ENCODE results near the gene YAP1.
"Not testable (repeated sequence)": the region's sequence is repeated elsewhere in the genome, so short reads cannot be mapped to it uniquely, and the experiment has no call there.

YAP1 gene

GRCh38 chr11:102166175-102167064, 56.2 kb downstream of the YAP1 start:
- no peak for DNase-seq

- no peak for DNase-seq
These were observed 58.2 kb downstream of the YAP1 start for GRCh38 chr11:102168481-102168880.

GRCh38 chr11:102171101-102171500, 60.9 kb downstream of the YAP1 start:
- no peak for DNase-seq

GRCh38 chr11:102172127-102172848, 62.0 kb downstream of the YAP1 start:
- DNase-seq, result no peak

GRCh38 chr11:102177126-102177525, 66.9 kb downstream of the YAP1 start:
- DNase-seq, result no peak

- no peak for DNase-seq
These were observed 67.9 kb downstream of the YAP1 start for GRCh38 chr11:102177974-102178631.

GRCh38 chr11:102179371-102179770, 69.1 kb downstream of the YAP1 start:
- DNase-seq, result no peak

- no peak for DNase-seq
These were observed 74.2 kb downstream of the YAP1 start for GRCh38 chr11:102184269-102184987.

GRCh38 chr11:102186551-102187191, 76.4 kb downstream of the YAP1 start:
- DNase-seq, result no peak

- no peak for DNase-seq
These were observed 77.3 kb downstream of the YAP1 start for GRCh38 chr11:102187416-102188151.

- no peak for DNase-seq
These were observed 78.2 kb downstream of the YAP1 start for GRCh38 chr11:102188488-102188887.

- DNase-seq, result no peak
These were observed 81.6 kb downstream of the YAP1 start for GRCh38 chr11:102191832-102192231.

- DNase-seq, result no peak
These were observed 82.3 kb downstream of the YAP1 start for GRCh38 chr11:102192349-102193066.

GRCh38 chr11:102194257-102194656, 84.0 kb downstream of the YAP1 start:
- no peak for DNase-seq

GRCh38 chr11:102194990-102195389, 84.7 kb downstream of the YAP1 start:
- DNase-seq, result no peak

- DNase-seq, result no peak
These were observed 86.1 kb downstream of the YAP1 start for GRCh38 chr11:102196351-102196750.

GRCh38 chr11:102196816-102197215, 86.6 kb downstream of the YAP1 start:
- DNase-seq, result no peak

- DNase-seq, result no peak
These were observed 87.5 kb downstream of the YAP1 start for GRCh38 chr11:102197670-102198139.

- no peak for DNase-seq
These were observed 89.4 kb downstream of the YAP1 start for GRCh38 chr11:102199673-102200072.

GRCh38 chr11:102200325-102200724, 90.1 kb downstream of the YAP1 start:
- not testable (repeated sequence) for DNase-seq

- DNase-seq, result no peak
These were observed 91.5 kb downstream of the YAP1 start for GRCh38 chr11:102201776-102202175.

Data from NCI-H2107 (cell line).